Duodenal mucosa (tissue), 2 donors: ENCODE measurements around the gene MACROD2.

Experiments
- H3K27ac ChIP-seq: one replicate; pipeline ENCODE4 v1.7.0; 2013; ENCODE audit warnings: low read depth, low read length
- H3K27me3 ChIP-seq, 2 donors: one replicate each; pipeline ENCODE4 v1.7.0; 2013; ENCODE audit warnings: low read length in 2 of 2, control low read depth in 1 of 2; ENCODE audit not compliant: insufficient read depth in 2 of 2, control insufficient read depth in 1 of 2
- H3K36me3 ChIP-seq, 2 donors: one replicate each; pipeline ENCODE4 v1.7.0; 2013; ENCODE audit warnings: low read length in 2 of 2, control low read depth in 1 of 2; ENCODE audit not compliant: insufficient read depth in 2 of 2, control insufficient read depth in 1 of 2
- H3K4me1 ChIP-seq, 2 donors: one replicate each; pipeline ENCODE4 v1.7.0; 2013; ENCODE audit warnings: low read length in 2 of 2, control low read depth in 1 of 2; ENCODE audit not compliant: insufficient read depth in 2 of 2, control insufficient read depth in 1 of 2
- H3K4me3 ChIP-seq, 2 donors: one replicate each; pipeline ENCODE4 v1.7.0; 2013; ENCODE audit warnings: low read length in 2 of 2, low read depth in 1 of 2
- H3K9ac ChIP-seq, 2 donors: one replicate each; pipeline ENCODE4 v1.7.0; 2013; ENCODE audit warnings: low read length in 2 of 2, low read depth in 1 of 2
- H3K9me3 ChIP-seq, 2 donors: one replicate each; pipeline ENCODE4 v1.7.0; 2013; ENCODE audit warnings: low read length in 2 of 2, control low read depth in 1 of 2; ENCODE audit not compliant: control insufficient read depth in 1 of 2

The MACROD2 gene

GRCh38 chr20:15544742-15545141 is 1549.4 kb downstream of the MACROD2 start:
- H3K36me3 ChIP-seq = no peaks in the 10 kb centered on the region
- H3K27ac ChIP-seq = no peak overlapping the region
- no peaks in the 10 kb centered on the region for H3K9me3 ChIP-seq
- no peaks in the 10 kb centered on the region for H3K4me1 ChIP-seq
- H3K4me3 ChIP-seq = no peak overlapping the region
- no peak overlapping the region for H3K9ac ChIP-seq
- no peaks in the 10 kb centered on the region for H3K27me3 ChIP-seq

GRCh38 chr20:15546525-15547023 is 1551.3 kb downstream of the MACROD2 start:
- no peak overlapping the region for H3K4me3 ChIP-seq
- H3K9ac ChIP-seq = no peak overlapping the region
- H3K36me3 ChIP-seq = no peaks in the 10 kb centered on the region
- no peaks in the 10 kb centered on the region for H3K27me3 ChIP-seq
- no peaks in the 10 kb centered on the region for H3K4me1 ChIP-seq
- no peak overlapping the region for H3K27ac ChIP-seq
- no peaks in the 10 kb centered on the region for H3K9me3 ChIP-seq

- H3K9me3 ChIP-seq = peaks cover under 1 to 3% of the 10 kb centered on the region in 2 donors
- H3K27ac ChIP-seq = no peak overlapping the region
- H3K9ac ChIP-seq = no peak overlapping the region
- no peaks in the 10 kb centered on the region for H3K4me1 ChIP-seq
- H3K4me3 ChIP-seq = no peak overlapping the region
- H3K36me3 ChIP-seq = no peaks in the 10 kb centered on the region
- H3K27me3 ChIP-seq = no peaks in the 10 kb centered on the region
Measured at GRCh38 chr20:15547119-15547518, 1551.8 kb downstream of the MACROD2 start.

GRCh38 chr20:15550116-15550870 is 1555.0 kb downstream of the MACROD2 start:
- Histone ChIP-seq H3K27ac (no peak overlapping the region), H3K9ac (no peak overlapping the region), H3K4me3 (no peak overlapping the region), H3K4me1 (no peaks in the 10 kb centered on the region), H3K36me3 (no peaks in the 10 kb centered on the region), H3K27me3 (no peaks in the 10 kb centered on the region), H3K9me3 (peaks cover 7 to 12% of the 10 kb centered on the region in 2 donors)

GRCh38 chr20:15555913-15556312 is 1560.6 kb downstream of the MACROD2 start:
- no peak overlapping the region for H3K9ac ChIP-seq
- no peaks in the 10 kb centered on the region for H3K36me3 ChIP-seq
- no peak overlapping the region for H3K4me3 ChIP-seq
- H3K27me3 ChIP-seq = no peaks in the 10 kb centered on the region
- peaks cover 7 to 12% of the 10 kb centered on the region in 2 donors for H3K9me3 ChIP-seq
- no peak overlapping the region for H3K27ac ChIP-seq
- H3K4me1 ChIP-seq = no peaks in the 10 kb centered on the region

- H3K9ac ChIP-seq = no peak overlapping the region
- H3K27me3 ChIP-seq = no peaks in the 10 kb centered on the region
- peaks cover 7 to 12% of the 10 kb centered on the region in 2 donors for H3K9me3 ChIP-seq
- no peaks in the 10 kb centered on the region for H3K36me3 ChIP-seq
- no peak overlapping the region for H3K27ac ChIP-seq
- no peak overlapping the region for H3K4me3 ChIP-seq
- H3K4me1 ChIP-seq = no peaks in the 10 kb centered on the region
Measured at GRCh38 chr20:15556869-15557268, 1561.6 kb downstream of the MACROD2 start.

- Histone ChIP-seq H3K36me3 (no peaks in the 10 kb centered on the region), H3K27me3 (no peaks in the 10 kb centered on the region), H3K9me3 (no peaks in the 10 kb centered on the region), H3K9ac (no peak overlapping the region), H3K4me1 (no peaks in the 10 kb centered on the region), H3K4me3 (no peak overlapping the region), H3K27ac (no peak overlapping the region)
Measured at GRCh38 chr20:15561070-15561569, 1565.8 kb downstream of the MACROD2 start.

- no peaks in the 10 kb centered on the region for H3K36me3 ChIP-seq
- no peak overlapping the region for H3K9ac ChIP-seq
- no peak overlapping the region for H3K4me3 ChIP-seq
- no peaks in the 10 kb centered on the region for H3K27me3 ChIP-seq
- H3K9me3 ChIP-seq = no peaks in the 10 kb centered on the region
- no peak overlapping the region for H3K27ac ChIP-seq
- no peaks in the 10 kb centered on the region for H3K4me1 ChIP-seq
Measured at GRCh38 chr20:15561707-15562404, 1566.5 kb downstream of the MACROD2 start.

- H3K27ac ChIP-seq = no peak overlapping the region
- no peak overlapping the region for H3K4me3 ChIP-seq
- H3K27me3 ChIP-seq = no peaks in the 10 kb centered on the region
- H3K36me3 ChIP-seq = no peaks in the 10 kb centered on the region
- H3K9me3 ChIP-seq = no peaks in the 10 kb centered on the region
- H3K9ac ChIP-seq = no peak overlapping the region
- no peaks in the 10 kb centered on the region for H3K4me1 ChIP-seq
Measured at GRCh38 chr20:15563836-15564235, 1568.5 kb downstream of the MACROD2 start.

- Histone ChIP-seq H3K27ac (no peak overlapping the region), H3K4me1 (no peaks in the 10 kb centered on the region), H3K36me3 (no peaks in the 10 kb centered on the region), H3K27me3 (no peaks in the 10 kb centered on the region), H3K4me3 (no peak overlapping the region), H3K9me3 (no peaks in the 10 kb centered on the region), H3K9ac (no peak overlapping the region)
Measured at GRCh38 chr20:15564981-15565380, 1569.7 kb downstream of the MACROD2 start.
